Activated naive CD8-positive, alpha-beta T cell treated with anti-CD3 and anti-CD28 coated beads for 36 hours (primary cell): ENCODE measurements around the gene SASH1. TPM values are rescaled to one million over a fixed set of nuclear protein-coding genes. Genes with fewer than 3 reads are reported as not detected.

Experiments used
- DNase-seq: peaks from one replicate; pipeline ENCODE4 v3.0.0; 2021
- H3K27ac Mint-ChIP-seq: one replicate; pipeline ENCODE4 v1.8.0; 2022; ENCODE audit warnings: mild to moderate bottlenecking, moderate library complexity, mixed read lengths
- H3K27me3 Mint-ChIP-seq: one replicate; pipeline ENCODE4 v1.8.0; 2022; ENCODE audit warnings: mild to moderate bottlenecking, mixed read lengths
- H3K36me3 Mint-ChIP-seq: one replicate; pipeline ENCODE4 v1.8.0; 2021; ENCODE audit warnings: mild to moderate bottlenecking, mixed read lengths
- H3K4me1 Mint-ChIP-seq: one replicate; pipeline ENCODE4 v1.8.0; 2021; ENCODE audit warnings: mixed read lengths
- H3K4me3 Mint-ChIP-seq: one replicate; pipeline ENCODE4 v1.8.0; 2022; ENCODE audit warnings: mild to moderate bottlenecking, moderate library complexity, mixed read lengths
- H3K9me3 Mint-ChIP-seq: one replicate; pipeline ENCODE4 v1.8.0; 2022; ENCODE audit warnings: mixed read lengths
- total RNA-seq, 2 experiments: library from RNA; stranded (reverse); gene quantifications; one replicate each; pipeline ENCODE4 v1.2.3, GENCODE V29; 2021

Gene SASH1
- total RNA-seq, 2 experiments from 2014 or later, result 0.04 TPM

DNA sequence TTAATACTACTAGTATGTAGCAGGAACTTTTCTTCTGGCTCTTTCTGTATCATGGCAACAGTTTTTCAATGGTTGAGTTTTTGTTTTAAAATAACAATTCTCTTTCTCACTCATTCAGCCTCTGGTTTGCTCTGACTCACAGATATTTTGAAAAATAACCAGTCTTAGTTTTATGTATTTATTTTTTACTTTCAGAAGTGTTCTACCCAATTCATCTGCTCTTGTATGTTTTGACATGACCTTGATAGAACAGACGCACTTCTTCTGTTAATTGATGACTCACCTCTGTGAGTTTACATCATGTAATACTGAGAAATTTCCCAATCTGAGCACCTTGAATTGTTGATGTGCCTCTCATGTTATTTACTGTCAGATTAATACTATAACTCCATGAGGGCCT is 178.9 kb downstream of the SASH1 start:
- no peaks in the 10 kb centered on the region for H3K4me1 Mint-ChIP-seq
- H3K9me3 Mint-ChIP-seq, result no peaks in the 10 kb centered on the region
- H3K27me3 Mint-ChIP-seq, result no peaks in the 10 kb centered on the region
- DNase-seq, result no peak
- no peak overlapping the region for H3K4me3 Mint-ChIP-seq
- H3K27ac Mint-ChIP-seq, result no peak overlapping the region
- H3K36me3 Mint-ChIP-seq, result no peaks in the 10 kb centered on the region

DNA sequence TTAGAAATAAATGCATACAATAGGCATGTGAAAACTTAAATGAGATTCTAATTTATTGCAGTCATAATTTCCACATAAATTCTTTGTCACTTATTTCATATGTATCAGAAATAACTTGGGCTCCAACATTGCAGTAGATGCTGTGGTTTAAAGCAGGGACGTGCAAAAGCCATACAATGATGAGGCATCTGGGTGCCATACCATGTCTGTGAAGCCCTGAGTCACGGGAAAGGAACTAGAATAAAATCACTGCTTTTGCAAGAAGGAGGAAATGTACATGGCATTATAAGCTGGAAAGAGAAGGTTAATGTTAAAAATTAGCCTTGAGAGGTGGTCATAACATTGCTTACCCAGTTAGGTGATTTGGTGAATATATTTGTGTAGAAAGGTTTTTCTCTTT is 180.4 kb downstream of the SASH1 start:
- DNase-seq, result no peak
- no peaks in the 10 kb centered on the region for H3K27me3 Mint-ChIP-seq
- H3K36me3 Mint-ChIP-seq, result no peaks in the 10 kb centered on the region
- H3K27ac Mint-ChIP-seq, result no peak overlapping the region
- no peaks in the 10 kb centered on the region for H3K4me1 Mint-ChIP-seq
- H3K4me3 Mint-ChIP-seq, result no peak overlapping the region
- no peaks in the 10 kb centered on the region for H3K9me3 Mint-ChIP-seq

DNA sequence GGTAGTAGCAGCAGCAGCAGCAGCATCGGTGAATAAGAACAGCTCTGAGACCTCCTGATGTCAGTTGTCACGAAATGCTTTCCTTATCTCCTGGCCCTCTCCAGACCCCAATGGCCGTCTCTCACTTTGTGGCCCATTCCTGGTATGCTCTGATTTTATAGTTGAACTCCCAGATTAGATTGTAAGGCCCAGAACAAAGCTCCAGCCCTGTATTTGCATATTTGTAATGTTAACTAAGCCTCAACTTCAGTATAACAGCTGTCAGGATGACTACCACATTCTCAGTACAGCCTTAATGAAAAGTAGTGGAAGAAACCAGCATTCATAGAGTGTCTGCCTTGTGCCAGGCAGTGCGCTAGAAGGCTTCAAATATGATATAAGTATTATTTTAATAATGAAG is 180.9 kb downstream of the SASH1 start:
- DNase-seq, result no peak
- H3K27ac Mint-ChIP-seq, result no peak overlapping the region
- H3K36me3 Mint-ChIP-seq, result no peaks in the 10 kb centered on the region
- H3K9me3 Mint-ChIP-seq, result no peaks in the 10 kb centered on the region
- H3K27me3 Mint-ChIP-seq, result no peaks in the 10 kb centered on the region
- no peak overlapping the region for H3K4me3 Mint-ChIP-seq
- H3K4me1 Mint-ChIP-seq, result no peaks in the 10 kb centered on the region

DNA sequence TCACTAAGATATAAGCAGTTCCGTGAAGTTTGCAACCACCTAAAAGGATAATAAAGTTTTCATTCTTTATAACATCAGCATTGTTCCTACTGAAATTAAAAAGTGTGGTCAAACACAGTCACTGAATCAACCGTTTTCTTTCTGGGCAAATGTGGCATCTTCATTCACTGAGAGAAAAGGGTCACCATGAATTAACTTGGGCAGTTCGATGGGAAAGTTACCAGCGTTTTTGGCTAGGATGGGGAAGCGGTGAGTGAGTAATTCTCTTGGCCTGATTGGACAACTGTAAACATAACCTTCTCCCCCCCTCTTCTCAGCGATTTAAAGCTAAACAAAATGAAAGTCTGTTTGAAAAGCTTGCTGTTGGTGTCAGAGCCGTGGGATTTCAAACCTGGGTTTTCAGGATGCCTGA is 181.8 kb downstream of the SASH1 start:
- no peaks in the 10 kb centered on the region for H3K9me3 Mint-ChIP-seq
- DNase-seq, result no peak
- no peaks in the 10 kb centered on the region for H3K27me3 Mint-ChIP-seq
- H3K27ac Mint-ChIP-seq, result no peak overlapping the region
- no peaks in the 10 kb centered on the region for H3K4me1 Mint-ChIP-seq
- no peaks in the 10 kb centered on the region for H3K36me3 Mint-ChIP-seq
- H3K4me3 Mint-ChIP-seq, result no peak overlapping the region

DNA sequence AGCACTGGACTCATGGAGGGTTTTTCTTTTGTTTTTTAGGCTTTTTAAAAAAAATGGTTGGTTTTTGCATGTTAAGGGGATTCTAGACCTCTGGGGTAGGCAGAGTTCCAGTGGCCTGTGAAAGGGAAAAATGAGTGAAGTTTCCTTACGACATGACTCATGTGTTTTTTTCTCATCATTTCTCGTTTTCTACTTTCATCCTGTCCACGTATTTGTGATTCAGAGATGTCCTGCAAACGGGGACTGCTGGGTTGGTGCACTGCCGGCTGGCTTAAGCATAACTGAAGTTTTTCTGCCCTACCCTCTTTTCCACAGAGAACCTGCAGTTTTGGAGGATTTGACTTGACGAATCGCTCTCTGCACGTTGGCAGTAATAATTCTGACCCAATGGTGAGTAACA is 182.3 kb downstream of the SASH1 start:
- Mint-ChIP-seq H3K36me3 (no peaks in the 10 kb centered on the region), H3K4me3 (no peak overlapping the region), H3K4me1 (no peaks in the 10 kb centered on the region), H3K27me3 (no peaks in the 10 kb centered on the region), H3K27ac (no peak overlapping the region), H3K9me3 (no peaks in the 10 kb centered on the region)
- DNase-seq, result no peak

DNA sequence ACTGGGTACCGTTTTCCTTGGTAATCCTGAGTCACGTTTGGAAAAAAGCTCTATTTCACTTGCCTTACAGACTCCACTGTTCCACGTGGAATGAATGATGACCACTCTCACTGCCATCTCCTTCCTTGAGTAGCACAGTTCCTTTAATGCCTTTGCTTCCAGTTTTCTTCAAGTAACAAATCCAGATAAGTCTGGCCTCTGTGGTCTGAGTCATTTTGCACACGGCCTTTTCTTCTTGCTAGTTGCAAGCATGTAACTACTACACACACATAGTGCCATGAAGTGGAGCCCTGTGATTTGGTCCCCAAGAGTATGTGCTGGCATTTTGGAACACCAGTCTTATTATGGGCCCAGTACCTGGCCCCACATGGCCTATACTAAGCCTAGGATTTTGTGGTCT is 182.8 kb downstream of the SASH1 start:
- no peak overlapping the region for H3K4me3 Mint-ChIP-seq
- no peak for DNase-seq
- no peaks in the 10 kb centered on the region for H3K4me1 Mint-ChIP-seq
- H3K27ac Mint-ChIP-seq, result no peak overlapping the region
- H3K36me3 Mint-ChIP-seq, result no peaks in the 10 kb centered on the region
- H3K27me3 Mint-ChIP-seq, result no peaks in the 10 kb centered on the region
- H3K9me3 Mint-ChIP-seq, result no peaks in the 10 kb centered on the region

DNA sequence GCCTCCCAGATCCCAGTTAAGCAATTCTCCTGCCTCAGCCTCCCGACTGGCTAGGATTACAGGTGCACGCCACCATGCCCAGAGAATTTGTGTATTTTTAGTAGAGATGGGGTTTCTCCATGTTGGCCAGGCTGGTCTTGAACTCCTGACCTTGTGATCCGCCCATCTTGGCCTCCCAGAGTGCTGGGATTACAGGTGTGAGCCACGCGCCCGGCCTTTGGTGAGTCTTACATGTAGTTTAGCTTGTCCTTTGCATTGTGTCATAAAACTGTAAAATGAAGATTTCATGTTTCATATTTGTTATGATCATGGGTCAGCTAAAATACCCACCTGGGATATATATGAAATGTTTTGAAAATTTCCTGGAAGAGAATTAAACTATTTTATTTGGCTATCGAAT is 183.5 kb downstream of the SASH1 start:
- no peak overlapping the region for H3K27ac Mint-ChIP-seq
- no peaks in the 10 kb centered on the region for H3K27me3 Mint-ChIP-seq
- no peak overlapping the region for H3K4me3 Mint-ChIP-seq
- no peaks in the 10 kb centered on the region for H3K9me3 Mint-ChIP-seq
- no peak for DNase-seq
- no peaks in the 10 kb centered on the region for H3K36me3 Mint-ChIP-seq
- no peaks in the 10 kb centered on the region for H3K4me1 Mint-ChIP-seq

DNA sequence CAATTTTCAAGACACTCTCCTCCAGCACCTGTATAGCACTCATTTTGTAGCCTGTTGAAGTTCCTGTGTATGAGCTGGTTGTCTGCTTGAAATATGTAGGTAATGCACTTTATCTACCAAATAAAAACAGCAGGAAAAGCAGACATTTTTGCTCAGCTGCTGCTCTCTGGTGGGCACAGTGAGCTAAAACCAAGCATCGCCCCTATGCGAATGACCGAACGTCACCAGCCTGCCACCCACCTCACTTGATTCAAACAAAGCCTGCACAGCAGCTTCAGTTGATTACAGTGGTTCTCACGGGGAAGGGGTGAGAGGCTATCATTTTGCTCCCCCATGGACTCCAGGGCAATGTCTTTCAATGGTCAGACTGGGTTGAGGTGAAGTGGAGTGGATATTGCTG is 185.7 kb downstream of the SASH1 start:
- H3K36me3 Mint-ChIP-seq, result no peaks in the 10 kb centered on the region
- H3K27me3 Mint-ChIP-seq, result no peaks in the 10 kb centered on the region
- no peaks in the 10 kb centered on the region for H3K4me1 Mint-ChIP-seq
- no peak overlapping the region for H3K27ac Mint-ChIP-seq
- no peak overlapping the region for H3K4me3 Mint-ChIP-seq
- no peak for DNase-seq
- H3K9me3 Mint-ChIP-seq, result no peaks in the 10 kb centered on the region

DNA sequence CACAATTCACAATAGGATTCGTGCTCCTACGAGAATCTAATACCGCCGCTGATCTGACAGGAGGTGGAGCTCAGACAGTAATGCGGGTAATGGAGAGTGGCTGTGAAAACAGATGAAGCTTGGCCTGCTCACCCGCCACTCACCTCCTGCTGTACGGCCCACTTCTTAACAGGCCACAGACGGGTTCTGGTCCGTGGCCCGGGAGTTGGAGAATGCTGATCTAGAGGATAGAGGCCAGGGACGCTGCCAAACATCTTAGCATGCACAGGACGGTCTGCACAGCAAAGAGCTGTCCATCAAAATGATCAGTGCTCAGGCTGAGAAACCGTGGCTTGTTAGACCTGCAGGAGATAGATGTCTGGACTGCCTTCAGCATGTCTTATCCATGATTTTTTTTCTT is 186.4 kb downstream of the SASH1 start:
- peaks cover 6% of the 10 kb centered on the region for H3K27me3 Mint-ChIP-seq

DNA sequence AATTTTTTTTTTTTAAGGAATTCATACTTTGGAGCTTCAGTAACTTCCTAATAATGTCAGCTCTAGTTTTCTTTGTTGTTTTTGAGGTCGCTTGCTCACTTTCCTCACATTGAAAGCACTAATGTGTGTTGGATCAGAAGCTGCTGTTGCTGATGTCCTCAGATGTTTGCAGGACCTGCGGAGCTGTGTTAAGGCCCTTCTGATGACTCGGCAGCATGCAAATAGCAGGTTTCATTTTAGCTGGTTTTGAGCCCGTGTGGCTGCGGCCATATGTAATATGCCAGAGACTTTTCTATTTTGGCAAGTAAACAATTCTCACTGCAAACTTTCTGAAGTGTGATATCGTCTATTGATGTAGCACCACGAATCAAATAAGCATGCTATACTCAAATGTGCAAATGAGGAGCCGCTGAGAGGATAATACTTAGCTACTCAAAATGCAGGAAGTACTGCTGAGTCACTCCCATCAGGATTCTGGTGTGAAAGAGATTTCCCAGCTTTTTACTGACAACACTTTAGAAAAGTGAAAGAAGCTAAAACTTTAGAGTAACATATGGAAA is 187.8 kb downstream of the SASH1 start:
- Mint-ChIP-seq H3K36me3 (no peaks in the 10 kb centered on the region), H3K27ac (no peak overlapping the region), H3K9me3 (no peaks in the 10 kb centered on the region), H3K4me1 (no peaks in the 10 kb centered on the region), H3K4me3 (no peak overlapping the region), H3K27me3 (peaks cover 6% of the 10 kb centered on the region)
- DNase-seq, result no peak

More for the DNA sequence above, 186.4 kb downstream of the SASH1 start:
- no peaks in the 10 kb centered on the region for H3K9me3 Mint-ChIP-seq
- no peak overlapping the region for H3K4me3 Mint-ChIP-seq
- H3K36me3 Mint-ChIP-seq, result no peaks in the 10 kb centered on the region
- no peak overlapping the region for H3K27ac Mint-ChIP-seq
- H3K4me1 Mint-ChIP-seq, result no peaks in the 10 kb centered on the region
- DNase-seq, result no peak

DNA sequence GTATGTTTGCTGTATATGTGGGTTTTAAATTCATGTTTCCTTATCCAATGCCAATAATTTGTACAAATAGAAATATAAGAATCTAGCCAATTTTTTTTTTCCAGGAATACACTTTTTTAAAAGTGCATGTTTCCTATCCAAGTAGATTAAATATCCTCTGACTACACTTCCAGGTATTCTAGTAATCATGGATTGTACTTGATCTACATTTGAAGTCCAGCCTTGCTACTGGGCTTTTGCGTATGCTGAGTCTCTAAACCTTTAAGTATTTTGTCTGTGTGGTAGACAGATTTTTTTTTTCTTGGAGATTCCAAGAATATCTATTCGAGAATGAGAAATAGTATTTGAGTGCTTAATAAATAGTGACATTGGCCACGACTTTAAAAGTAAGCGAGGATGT is 188.3 kb downstream of the SASH1 start:
- no peaks in the 10 kb centered on the region for H3K36me3 Mint-ChIP-seq
- no peaks in the 10 kb centered on the region for H3K4me1 Mint-ChIP-seq
- no peaks in the 10 kb centered on the region for H3K9me3 Mint-ChIP-seq
- no peak overlapping the region for H3K27ac Mint-ChIP-seq
- no peak overlapping the region for H3K4me3 Mint-ChIP-seq
- DNase-seq, result no peak
- peaks cover 6% of the 10 kb centered on the region for H3K27me3 Mint-ChIP-seq

DNA sequence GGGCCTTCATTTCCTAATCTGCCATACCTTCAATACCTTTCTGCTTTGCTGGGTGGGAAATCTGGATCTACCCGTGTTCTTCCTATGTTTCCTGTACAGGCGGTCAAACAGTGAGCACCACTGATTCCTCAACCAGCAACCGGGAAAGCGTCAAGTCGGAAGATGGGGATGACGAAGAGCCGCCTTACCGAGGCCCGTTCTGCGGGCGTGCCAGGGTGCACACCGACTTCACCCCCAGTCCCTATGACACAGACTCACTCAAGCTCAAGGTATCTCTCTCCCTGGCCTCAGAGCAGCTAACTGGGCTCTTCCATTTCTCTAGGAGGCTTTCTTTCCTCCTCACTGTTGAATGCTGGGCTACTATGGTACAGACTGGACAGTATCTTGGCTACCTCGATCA is 190.1 kb downstream of the SASH1 start:
- Mint-ChIP-seq H3K4me1 (no peaks in the 10 kb centered on the region), H3K27ac (no peak overlapping the region), H3K9me3 (no peaks in the 10 kb centered on the region), H3K27me3 (peaks cover 6% of the 10 kb centered on the region), H3K36me3 (no peaks in the 10 kb centered on the region), H3K4me3 (no peak overlapping the region)
- no peak for DNase-seq

DNA sequence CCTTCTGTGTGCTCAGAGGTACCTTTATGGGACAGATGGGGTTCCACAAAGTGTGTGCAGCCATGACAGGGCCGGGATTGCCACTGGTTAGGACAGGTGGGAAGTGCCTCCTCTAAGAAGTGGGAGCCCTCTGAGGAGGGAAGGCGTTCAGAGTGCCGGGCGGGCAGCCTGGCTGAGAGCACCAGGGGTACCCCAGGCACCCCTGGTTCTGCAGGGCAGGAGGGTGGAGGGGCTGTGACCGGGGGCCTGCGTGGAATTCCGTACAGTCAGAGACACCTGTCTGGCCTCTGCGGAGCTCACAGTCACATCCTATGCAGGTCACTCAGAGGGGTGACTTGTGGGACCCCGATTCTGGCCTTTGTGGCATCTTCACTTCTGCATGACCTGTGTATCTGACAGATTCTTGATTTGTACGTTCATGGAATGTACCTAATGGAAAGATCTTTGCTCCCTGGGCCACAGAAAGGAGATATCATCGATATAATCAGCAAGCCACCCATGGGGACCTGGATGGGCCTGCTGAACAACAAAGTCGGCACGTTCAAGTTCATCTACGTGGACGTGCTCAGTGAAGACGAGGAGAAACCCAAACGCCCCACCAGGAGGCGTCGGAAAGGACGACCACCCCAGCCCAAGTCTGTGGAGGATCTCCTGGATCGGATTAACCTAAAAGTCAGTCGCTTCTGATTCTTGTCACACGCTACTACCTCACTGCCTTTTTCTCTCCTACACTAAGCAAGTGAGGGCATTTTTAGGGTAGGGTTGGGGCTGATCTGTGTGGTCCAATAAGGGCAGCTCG is 190.9 kb downstream of the SASH1 start:
- Mint-ChIP-seq H3K27ac (no peak overlapping the region), H3K4me3 (no peak overlapping the region), H3K36me3 (no peaks in the 10 kb centered on the region), H3K4me1 (no peaks in the 10 kb centered on the region), H3K27me3 (peaks cover 6% of the 10 kb centered on the region), H3K9me3 (no peaks in the 10 kb centered on the region)
- DNase-seq, result no peak

DNA sequence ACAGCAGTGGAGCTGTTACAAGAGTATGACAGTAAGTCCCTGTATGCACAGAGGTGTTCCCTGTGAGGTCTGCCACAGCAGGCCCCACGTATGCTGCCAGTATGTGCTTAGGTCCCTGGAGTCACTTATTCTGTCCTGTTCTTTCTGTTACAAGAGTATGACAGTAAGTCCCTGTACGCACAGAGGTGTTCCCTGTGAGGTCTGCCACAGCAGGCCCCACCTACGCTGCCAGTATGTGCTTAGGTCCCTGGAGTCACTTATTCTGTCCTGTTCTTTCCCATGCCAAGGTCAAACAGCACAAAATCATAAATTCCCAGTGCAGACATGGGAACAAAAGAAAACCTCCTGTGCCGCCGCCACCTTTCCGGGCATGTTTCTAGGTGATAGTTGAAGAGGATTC is 192.2 kb downstream of the SASH1 start:
- peaks cover 6% of the 10 kb centered on the region for H3K27me3 Mint-ChIP-seq
- no peak for DNase-seq
- no peaks in the 10 kb centered on the region for H3K4me1 Mint-ChIP-seq
- no peak overlapping the region for H3K27ac Mint-ChIP-seq
- H3K9me3 Mint-ChIP-seq, result no peaks in the 10 kb centered on the region
- no peaks in the 10 kb centered on the region for H3K36me3 Mint-ChIP-seq
- no peak overlapping the region for H3K4me3 Mint-ChIP-seq

DNA sequence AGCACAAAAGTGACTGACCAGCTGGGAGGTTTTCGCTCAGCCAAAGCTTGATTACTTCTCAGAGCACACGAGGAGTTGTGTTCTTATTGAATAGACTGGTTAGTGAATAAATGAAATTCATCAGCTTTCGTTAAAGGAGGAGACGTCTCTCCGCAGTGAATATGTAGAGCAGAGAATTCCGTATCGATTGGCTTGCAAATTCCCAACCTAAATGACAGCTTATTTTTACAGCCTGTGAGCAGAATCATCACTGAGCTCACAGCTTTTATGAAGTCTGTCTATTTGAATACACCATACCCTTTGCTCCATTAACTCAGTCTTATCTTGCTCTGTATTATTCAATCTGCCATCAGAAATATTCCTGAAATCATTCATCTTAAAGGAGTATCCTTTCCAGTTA is 192.7 kb downstream of the SASH1 start:
- H3K27me3 Mint-ChIP-seq, result peaks cover 6% of the 10 kb centered on the region
- DNase-seq, result no peak
- H3K4me1 Mint-ChIP-seq, result no peaks in the 10 kb centered on the region
- no peaks in the 10 kb centered on the region for H3K9me3 Mint-ChIP-seq
- no peak overlapping the region for H3K27ac Mint-ChIP-seq
- no peaks in the 10 kb centered on the region for H3K36me3 Mint-ChIP-seq
- no peak overlapping the region for H3K4me3 Mint-ChIP-seq

DNA sequence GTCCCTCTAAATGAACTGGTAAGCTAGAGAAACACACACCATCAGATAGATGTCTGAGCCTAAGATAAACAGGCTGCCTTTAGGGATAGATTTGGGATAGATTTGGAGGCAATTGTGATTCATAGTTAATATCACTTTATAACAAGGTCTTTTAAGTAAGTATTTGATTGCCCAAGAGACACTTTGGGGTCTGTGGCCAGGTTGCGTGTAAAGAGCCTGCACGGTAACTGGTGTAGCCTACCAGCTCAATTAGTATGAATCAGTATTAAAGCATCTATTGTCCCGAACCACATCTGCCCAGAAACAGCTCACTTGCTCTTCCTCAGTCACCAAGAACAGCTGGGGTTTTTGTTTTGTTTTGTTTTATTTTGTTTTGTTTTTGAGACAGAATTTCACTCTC is 193.3 kb downstream of the SASH1 start:
- Mint-ChIP-seq H3K27me3 (peaks cover 6% of the 10 kb centered on the region), H3K27ac (no peak overlapping the region), H3K4me3 (no peak overlapping the region), H3K36me3 (no peaks in the 10 kb centered on the region), H3K9me3 (no peaks in the 10 kb centered on the region), H3K4me1 (no peaks in the 10 kb centered on the region)
- DNase-seq, result no peak
